ENCODE measurements around the gene UBE4A. TPM values are rescaled to one million over a fixed set of nuclear protein-coding genes. Genes with fewer than 3 reads are reported as not detected.

UBE4A gene
- total and polyA plus RNA-seq, 2 donors (not counting 1 experiment from before 2014, with no cell fraction given) = 21.8 to 37.0 TPM

- H2AFZ ChIP-seq (ENCODE audit: low read length) = no peak overlapping the region
- H3K27ac ChIP-seq (ENCODE audit: insufficient read depth, low read length) = no peak overlapping the region
- H3K36me3 ChIP-seq (ENCODE audit: control insufficient read depth, insufficient read depth, low read length) = no peaks in the 10 kb centered on the region
- no peaks in the 10 kb centered on the region for H3K79me2 ChIP-seq (ENCODE audit: control insufficient read depth, insufficient read depth, low read length)
- H3K27me3 ChIP-seq (ENCODE audit: control insufficient read depth, insufficient read depth, low read length) = no peaks in the 10 kb centered on the region
- no peak overlapping the region for H3K4me2 ChIP-seq (ENCODE audit: extremely low read depth, insufficient read depth, low read length)
- no peak overlapping the region for H3K9ac ChIP-seq (ENCODE audit: insufficient read depth, low read length)
- H3K4me3 ChIP-seq (replicated peaks in 1 of 4; ENCODE audit: control extremely low read depth in 1 of 4, insufficient read depth in 1 of 4, low read depth in 3 of 4, low read length in 4 of 4) = no peak overlapping the region
- no peaks in the 10 kb centered on the region for H3K4me1 ChIP-seq (ENCODE audit: control insufficient read depth, extremely low read depth, insufficient read depth, low read length)
- no peaks in the 10 kb centered on the region for H3K9me3 ChIP-seq (ENCODE audit: control insufficient read depth, insufficient read depth, low read depth, low read length)
- DNase-seq (ENCODE audit: low read depth in 2 of 2) = no peak
- no peaks in the 10 kb centered on the region for H4K20me1 ChIP-seq (ENCODE audit: control insufficient read depth, extremely low read depth, insufficient read depth, low read length)
- TF ChIP-seq CTCF (conservative IDR thresholded peaks at IDR 0.05 in 1 of 2, IDR thresholded peaks at IDR 0.05 in 1 of 2; ENCODE audit: low read depth in 1 of 2, low read length in 2 of 2) (no peak), EZH2 (IDR thresholded peaks at IDR 0.05; ENCODE audit: low read length, missing control alignments) (no peak)
Observed at GRCh38 chr11:118328745-118329144, 30.7 kb upstream of the UBE4A start.

GRCh38 chr11:118334745-118335144 is 24.7 kb upstream of the UBE4A start:
- H3K4me2 ChIP-seq (ENCODE audit: extremely low read depth, insufficient read depth, low read length) = no peak overlapping the region
- no peak for DNase-seq (ENCODE audit: low read depth in 2 of 2)
- H3K4me1 ChIP-seq (ENCODE audit: control insufficient read depth, extremely low read depth, insufficient read depth, low read length) = no peaks in the 10 kb centered on the region
- no peak overlapping the region for H2AFZ ChIP-seq (ENCODE audit: low read length)
- no peaks in the 10 kb centered on the region for H3K36me3 ChIP-seq (ENCODE audit: control insufficient read depth, insufficient read depth, low read length)
- no peak overlapping the region for H3K4me3 ChIP-seq (replicated peaks in 1 of 4; ENCODE audit: control extremely low read depth in 1 of 4, insufficient read depth in 1 of 4, low read depth in 3 of 4, low read length in 4 of 4)
- no peak overlapping the region for H3K27ac ChIP-seq (ENCODE audit: insufficient read depth, low read length)
- H4K20me1 ChIP-seq (ENCODE audit: control insufficient read depth, extremely low read depth, insufficient read depth, low read length) = no peaks in the 10 kb centered on the region
- H3K9ac ChIP-seq (ENCODE audit: insufficient read depth, low read length) = no peak overlapping the region
- H3K27me3 ChIP-seq (ENCODE audit: control insufficient read depth, insufficient read depth, low read length) = peaks cover 3% of the 10 kb centered on the region
- no peaks in the 10 kb centered on the region for H3K79me2 ChIP-seq (ENCODE audit: control insufficient read depth, insufficient read depth, low read length)
- H3K9me3 ChIP-seq (ENCODE audit: control insufficient read depth, insufficient read depth, low read depth, low read length) = no peaks in the 10 kb centered on the region
- TF ChIP-seq CTCF (conservative IDR thresholded peaks at IDR 0.05 in 1 of 2, IDR thresholded peaks at IDR 0.05 in 1 of 2; ENCODE audit: low read depth in 1 of 2, low read length in 2 of 2) = no peak
- no peak for TF ChIP-seq EZH2 (IDR thresholded peaks at IDR 0.05; ENCODE audit: low read length, missing control alignments)

- peaks cover 3% of the 10 kb centered on the region for H3K27me3 ChIP-seq (ENCODE audit: control insufficient read depth, insufficient read depth, low read length)
- H3K79me2 ChIP-seq (ENCODE audit: control insufficient read depth, insufficient read depth, low read length) = no peaks in the 10 kb centered on the region
- TF ChIP-seq CTCF (conservative IDR thresholded peaks at IDR 0.05 in 1 of 2, IDR thresholded peaks at IDR 0.05 in 1 of 2; ENCODE audit: low read depth in 1 of 2, low read length in 2 of 2) (no peak), EZH2 (IDR thresholded peaks at IDR 0.05; ENCODE audit: low read length, missing control alignments) (no peak)
- H3K9me3 ChIP-seq (ENCODE audit: control insufficient read depth, insufficient read depth, low read depth, low read length) = no peaks in the 10 kb centered on the region
- no peak overlapping the region for H2AFZ ChIP-seq (ENCODE audit: low read length)
- no peak for DNase-seq (ENCODE audit: low read depth in 2 of 2)
- H3K4me3 ChIP-seq (replicated peaks in 1 of 4; ENCODE audit: control extremely low read depth in 1 of 4, insufficient read depth in 1 of 4, low read depth in 3 of 4, low read length in 4 of 4) = no peak overlapping the region
- H3K27ac ChIP-seq (ENCODE audit: insufficient read depth, low read length) = no peak overlapping the region
- no peak overlapping the region for H3K4me2 ChIP-seq (ENCODE audit: extremely low read depth, insufficient read depth, low read length)
- no peak overlapping the region for H3K9ac ChIP-seq (ENCODE audit: insufficient read depth, low read length)
- no peaks in the 10 kb centered on the region for H4K20me1 ChIP-seq (ENCODE audit: control insufficient read depth, extremely low read depth, insufficient read depth, low read length)
- H3K36me3 ChIP-seq (ENCODE audit: control insufficient read depth, insufficient read depth, low read length) = no peaks in the 10 kb centered on the region
- no peaks in the 10 kb centered on the region for H3K4me1 ChIP-seq (ENCODE audit: control insufficient read depth, extremely low read depth, insufficient read depth, low read length)
Observed at GRCh38 chr11:118338637-118339061, 20.8 kb upstream of the UBE4A start.

Measured in fibroblast of lung (primary cell).